K562 (cell line): ENCODE measurements around the gene DPP4.

ENCODE experiments used
- CBFB ChIP-seq: sonication (generic); formaldehyde crosslinking; IDR thresholded peaks from 2 replicates; pipeline ENCODE4 v1.4.0; 2020; ENCODE audit warnings: mild to moderate bottlenecking, missing genetic modification reagents
- CTCF ChIP-seq, 3 experiments: IDR thresholded peaks in 2 of 3; conservative IDR thresholded peaks in 1 of 3; 2 replicates each; pipeline ENCODE4 v1.5.1; 2011 to 2012; ENCODE audit warnings: low read length in 3 of 3, mild to moderate bottlenecking in 3 of 3, control low read depth in 2 of 3, improper control_type of control experiment in 1 of 3, inconsistent platforms in 1 of 3, low read depth in 1 of 3, mixed read lengths in 1 of 3, moderate library complexity in 1 of 3; ENCODE audit not compliant: insufficient read depth in 2 of 3
- HDAC1 ChIP-seq, 2 experiments: fragments of 450-650 bp; IDR thresholded peaks; 2 replicates each; pipeline ENCODE4 v1.6.1; 2016 to 2017; ENCODE audit warnings: inconsistent platforms in 1 of 2, mild to moderate bottlenecking in 1 of 2, moderate library complexity in 1 of 2
- MYC ChIP-seq, 2 experiments: fragments of 250-450 bp in 1 of 2; sonication (Bioruptor Pico) in 1 of 2; IDR thresholded peaks; 2 replicates each; pipeline versions ENCODE4 v1.5.1 to v1.6.1; 2012 to 2021; ENCODE audit warnings: low read depth in 2 of 2, borderline replicate concordance in 1 of 2, improper control_type of control experiment in 1 of 2, low read length in 1 of 2, mild to moderate bottlenecking in 1 of 2, moderate library complexity in 1 of 2

GRCh38 chr2:161965994-161966393 is 108.0 kb downstream of the DPP4 start:
- TF ChIP-seq HDAC1 (IDR thresholded peaks at IDR 0.05) (no peak), CBFB (CRISPR knock-in tag) (no peak), MYC (IDR thresholded peaks at IDR 0.05; ENCODE audit: low read depth, low read length) (no peak), MYC (CRISPR knock-in tag; IDR thresholded peaks at IDR 0.05; ENCODE audit: borderline replicate concordance, low read depth) (no peak), CTCF (IDR thresholded peaks at IDR 0.05 in 2 of 3, conservative IDR thresholded peaks at IDR 0.05 in 1 of 3; ENCODE audit: insufficient read depth in 2 of 3, low read depth in 1 of 3, low read length in 3 of 3) (no peak)
